CD8-positive, alpha-beta memory T cell (primary cell): ENCODE measurements around the gene C5orf47. TPM values are rescaled to one million over a fixed set of nuclear protein-coding genes. Genes with fewer than 3 reads are reported as not detected.

Experiments
- CTCF ChIA-PET: fragments of 350-600 bp; sonication (Branson Sonifier 250); formaldehyde crosslinking; loops from one replicate; lab custom pipeline; 2021; ENCODE audit warnings: antibody characterized with exemption; lab: Charles Lee
- POLR2A ChIA-PET: fragments of 350-600 bp; sonication (Branson Sonifier 250); formaldehyde crosslinking; loops from one replicate; lab custom pipeline; 2021; ENCODE audit warnings: antibody characterized with exemption; lab: Charles Lee
- DNase-seq, 5 donors: peaks; one replicate each; pipeline versions ENCODE4 v3.0.0 to v3.0.0-alpha.2; 2020 to 2022; ENCODE audit warnings: mixed read lengths in 1 of 5
- H3K27ac ChIP-seq: one replicate; pipeline ENCODE4 v1.7.0; 2013; ENCODE audit warnings: low read depth, mild to moderate bottlenecking, low read length, moderate library complexity
- H3K27me3 ChIP-seq: 2 replicates; pipeline ENCODE4 v1.7.0; 2013; ENCODE audit warnings: low read length, mild to moderate bottlenecking; ENCODE audit not compliant: insufficient read depth, poor library complexity, severe bottlenecking
- H3K36me3 ChIP-seq: 2 replicates; pipeline ENCODE4 v1.7.0; 2013; ENCODE audit warnings: mild to moderate bottlenecking, low read length, moderate library complexity; ENCODE audit not compliant: insufficient read depth
- H3K4me1 ChIP-seq: 2 replicates; pipeline ENCODE4 v1.7.0; 2013; ENCODE audit warnings: mild to moderate bottlenecking, low read length, moderate library complexity; ENCODE audit not compliant: insufficient read depth
- H3K4me3 ChIP-seq: 2 replicates; pipeline ENCODE4 v1.7.0; 2013; ENCODE audit warnings: mild to moderate bottlenecking, low read length
- H3K9me3 ChIP-seq: 2 replicates; pipeline ENCODE4 v1.7.0; 2013; ENCODE audit warnings: mild to moderate bottlenecking, low read length
- H3K27ac Mint-ChIP-seq, 8 donors: one replicate each; pipeline ENCODE4 v1.8.0; 2020 to 2021; ENCODE audit warnings: mixed read lengths in 8 of 8, mild to moderate bottlenecking in 6 of 8, inconsistent platforms in 3 of 8, moderate library complexity in 3 of 8
- H3K27me3 Mint-ChIP-seq, 2 donors: one replicate each; pipeline ENCODE4 v1.8.0; 2020 to 2021; ENCODE audit warnings: mixed read lengths in 2 of 2, mild to moderate bottlenecking in 1 of 2, moderate library complexity in 1 of 2
- H3K36me3 Mint-ChIP-seq, 3 donors: one replicate each; pipeline ENCODE4 v1.8.0; 2020 to 2021; ENCODE audit warnings: mixed read lengths in 3 of 3, inconsistent platforms in 1 of 3, mild to moderate bottlenecking in 1 of 3
- H3K4me1 Mint-ChIP-seq, 3 donors: one replicate each; pipeline ENCODE4 v1.8.0; 2020 to 2021; ENCODE audit warnings: mixed read lengths in 3 of 3, inconsistent platforms in 1 of 3, mild to moderate bottlenecking in 1 of 3
- H3K4me3 Mint-ChIP-seq, 7 donors: one replicate each; pipeline ENCODE4 v1.8.0; 2020 to 2021; ENCODE audit warnings: mixed read lengths in 7 of 7, mild to moderate bottlenecking in 6 of 7, moderate library complexity in 4 of 7, inconsistent platforms in 2 of 7
- H3K9me3 Mint-ChIP-seq, 5 donors: one replicate each; pipeline ENCODE4 v1.8.0; 2020 to 2022; ENCODE audit warnings: mixed read lengths in 5 of 5, mild to moderate bottlenecking in 3 of 5, moderate library complexity in 2 of 5, inconsistent platforms in 1 of 5
- polyA plus RNA-seq: library from polyadenylated mRNA; unstranded; fragments of 300-500 nt; fragmentation: Illumina TruSeq; gene quantifications from one replicate; pipeline ENCODE4 v1.2.3, GENCODE V29; 2021
- total RNA-seq, 2 experiments: library from RNA; stranded (reverse); gene quantifications; one replicate each; pipeline ENCODE4 v1.2.3, GENCODE V29; 2021

Gene C5orf47
- total RNA-seq (not detected), polyA plus RNA-seq (not detected)

GRCh38 chr5:173988554-173989431, at the start of gene C5orf47:
C5orf47 (plus strand) TSS chr5:173989170; CDS start chr5:173989264, 94 bp downstream.
- ChIA-PET POLR2A (no interaction called here), CTCF (no interaction called here)
- Mint-ChIP-seq H3K27me3 (peaks cover 10 to 17% of the 10 kb centered on the region in 2 donors), H3K36me3 (no peaks in the 10 kb centered on the region), H3K4me1 (no peaks in the 10 kb centered on the region), H3K9me3 (peaks cover 0 to 3% (median 0%) of the 10 kb centered on the region in 5 donors), H3K4me3 (no peak within 1 kb of the TSS), H3K27ac (no peak within 1 kb of the TSS)
- H3K27me3 ChIP-seq: no peaks in the 10 kb centered on the region
- H3K4me3 ChIP-seq: no peak within 1 kb of the TSS
- H3K27ac ChIP-seq: no peak within 1 kb of the TSS
- DNase-seq: no peak
- H3K9me3 ChIP-seq: no peaks in the 10 kb centered on the region
- H3K4me1 ChIP-seq: no peaks in the 10 kb centered on the region
- H3K36me3 ChIP-seq: no peaks in the 10 kb centered on the region

GRCh38 chr5:173940269-173940668, 48.7 kb upstream of the C5orf47 start:
- POLR2A ChIA-PET: no interaction called here
- H3K36me3 ChIP-seq: peaks cover 4% of the 10 kb centered on the region

GRCh38 chr5:173941102-173941501, 47.9 kb upstream of the C5orf47 start:
- DNase-seq: no peak
- Histone ChIP-seq H3K27me3 (no peaks in the 10 kb centered on the region), H3K9me3 (no peaks in the 10 kb centered on the region), H3K27ac (no peak overlapping the region), H3K4me1 (no peaks in the 10 kb centered on the region), H3K36me3 (peaks cover 10% of the 10 kb centered on the region), H3K4me3 (no peak overlapping the region)
- ChIA-PET CTCF (no interaction called here), POLR2A (no interaction called here)
- no peaks in the 10 kb centered on the region for H3K9me3 Mint-ChIP-seq
- peaks cover 0 to 6% (median 5%) of the 10 kb centered on the region in 3 donors for H3K4me1 Mint-ChIP-seq
- H3K27me3 Mint-ChIP-seq: no peaks in the 10 kb centered on the region
- no peak overlapping the region for H3K4me3 Mint-ChIP-seq
- no peak overlapping the region for H3K27ac Mint-ChIP-seq
- H3K36me3 Mint-ChIP-seq: peaks cover 0 to 31% (median 5%) of the 10 kb centered on the region in 3 donors

More at GRCh38 chr5:173940269-173940668, 48.7 kb upstream of the C5orf47 start:
- Mint-ChIP-seq H3K4me1 (peaks cover 0 to 9% (median 6%) of the 10 kb centered on the region in 3 donors), H3K36me3 (peaks cover 0 to 24% (median 5%) of the 10 kb centered on the region in 3 donors), H3K4me3 (no peak overlapping the region), H3K27me3 (no peaks in the 10 kb centered on the region), H3K27ac (no peak overlapping the region), H3K9me3 (no peaks in the 10 kb centered on the region)
- Histone ChIP-seq H3K4me3 (no peak overlapping the region), H3K4me1 (no peaks in the 10 kb centered on the region), H3K27me3 (no peaks in the 10 kb centered on the region), H3K9me3 (no peaks in the 10 kb centered on the region), H3K27ac (no peak overlapping the region)
- CTCF ChIA-PET: no interaction called here
- DNase-seq: no peak

- Histone ChIP-seq H3K4me3 (no peak overlapping the region), H3K27me3 (no peaks in the 10 kb centered on the region), H3K36me3 (peaks cover 10% of the 10 kb centered on the region), H3K4me1 (no peaks in the 10 kb centered on the region), H3K9me3 (no peaks in the 10 kb centered on the region), H3K27ac (no peak overlapping the region)
- ChIA-PET POLR2A (no interaction called here), CTCF (interaction anchor here (2.2 kb wide), 1 partner anchor 326 kb away, joined by 5 read pairs; no protein-coding TSS in a partner anchor)
- Mint-ChIP-seq H3K9me3 (no peaks in the 10 kb centered on the region), H3K27ac (peak overlapping the region in 1 of 8 donors; percentile 57), H3K4me3 (no peak overlapping the region), H3K36me3 (peaks cover 0 to 39% (median 5%) of the 10 kb centered on the region in 3 donors), H3K4me1 (peaks cover 0 to 6% (median 0%) of the 10 kb centered on the region in 3 donors), H3K27me3 (no peaks in the 10 kb centered on the region)
- no peak for DNase-seq
Measured at GRCh38 chr5:173941758-173942401, 47.1 kb upstream of the C5orf47 start.

GRCh38 chr5:173944511-173944910, 44.5 kb upstream of the C5orf47 start:
- POLR2A ChIA-PET: no interaction called here
- Mint-ChIP-seq H3K4me1 (no peaks in the 10 kb centered on the region), H3K9me3 (no peaks in the 10 kb centered on the region), H3K27me3 (no peaks in the 10 kb centered on the region), H3K4me3 (no peak overlapping the region), H3K36me3 (peaks cover 0 to 51% (median 22%) of the 10 kb centered on the region in 3 donors), H3K27ac (no peak overlapping the region)
- Histone ChIP-seq H3K4me1 (no peaks in the 10 kb centered on the region), H3K36me3 (peaks cover 15% of the 10 kb centered on the region), H3K27ac (no peak overlapping the region), H3K9me3 (no peaks in the 10 kb centered on the region), H3K4me3 (no peak overlapping the region), H3K27me3 (no peaks in the 10 kb centered on the region)
- CTCF ChIA-PET: no interaction called here
- DNase-seq: no peak

GRCh38 chr5:173945160-173945559, 43.8 kb upstream of the C5orf47 start:
- Mint-ChIP-seq H3K27me3 (no peaks in the 10 kb centered on the region), H3K4me3 (no peak overlapping the region), H3K4me1 (no peaks in the 10 kb centered on the region), H3K36me3 (peaks cover 0 to 55% (median 25%) of the 10 kb centered on the region in 3 donors), H3K27ac (peak overlapping the region in 1 of 8 donors; percentile 12), H3K9me3 (no peaks in the 10 kb centered on the region)
- H3K27me3 ChIP-seq: no peaks in the 10 kb centered on the region
- peaks cover 15% of the 10 kb centered on the region for H3K36me3 ChIP-seq
- H3K9me3 ChIP-seq: no peaks in the 10 kb centered on the region
- no peak for DNase-seq
- no peak overlapping the region for H3K4me3 ChIP-seq
- H3K4me1 ChIP-seq: no peaks in the 10 kb centered on the region
- POLR2A ChIA-PET: no interaction called here
- CTCF ChIA-PET: no interaction called here
- H3K27ac ChIP-seq: no peak overlapping the region

GRCh38 chr5:173946323-173946722, 42.6 kb upstream of the C5orf47 start:
- Histone ChIP-seq H3K4me3 (no peak overlapping the region), H3K9me3 (no peaks in the 10 kb centered on the region), H3K27ac (no peak overlapping the region), H3K27me3 (no peaks in the 10 kb centered on the region), H3K36me3 (peaks cover 19% of the 10 kb centered on the region), H3K4me1 (no peaks in the 10 kb centered on the region)
- Mint-ChIP-seq H3K27ac (peak overlapping the region in 1 of 8 donors; percentile 34), H3K36me3 (peaks cover 0 to 63% (median 31%) of the 10 kb centered on the region in 3 donors), H3K9me3 (no peaks in the 10 kb centered on the region), H3K4me1 (no peaks in the 10 kb centered on the region), H3K27me3 (no peaks in the 10 kb centered on the region), H3K4me3 (no peak overlapping the region)
- DNase-seq: no peak
- ChIA-PET POLR2A (no interaction called here), CTCF (interaction anchor here (0.9 kb wide), 1 partner anchor 27 kb away, joined by 3 read pairs; no protein-coding TSS in a partner anchor)

- Histone ChIP-seq H3K4me1 (no peaks in the 10 kb centered on the region), H3K27ac (no peak overlapping the region), H3K4me3 (no peak overlapping the region), H3K9me3 (no peaks in the 10 kb centered on the region), H3K36me3 (peaks cover 24% of the 10 kb centered on the region), H3K27me3 (no peaks in the 10 kb centered on the region)
- Mint-ChIP-seq H3K9me3 (no peaks in the 10 kb centered on the region), H3K27me3 (no peaks in the 10 kb centered on the region), H3K4me1 (no peaks in the 10 kb centered on the region), H3K27ac (no peak overlapping the region), H3K4me3 (no peak overlapping the region), H3K36me3 (peaks cover 5 to 89% (median 42%) of the 10 kb centered on the region in 3 donors)
- no peak for DNase-seq
- POLR2A ChIA-PET: no interaction called here
- CTCF ChIA-PET: no interaction called here
Measured at GRCh38 chr5:173950829-173951228, 38.1 kb upstream of the C5orf47 start.
